HG03175 (cell line): Measurements from ENCODE around the gene HPS6.
"Not testable (repeated sequence)": the region's sequence is repeated elsewhere in the genome, so short reads cannot be mapped to it uniquely, and the experiment has no call there.

Experiments used
- ATAC-seq: cut with Tn5 transposase; IDR thresholded peaks from one replicate; pipeline ENCODE4 v1.9.1; 2021; ENCODE audit warnings: mild to moderate bottlenecking, moderate library complexity; ENCODE audit not compliant: unreplicated experiment

The HPS6 gene

GRCh38 chr10:102064868-102065560 is at the start of gene HPS6:
Gene HPS6 (plus strand): TSS chr10:102065349. CDS start chr10:102065475, 126 bp downstream.
- peak; percentile 96 for ATAC-seq

- ATAC-seq, result no peak
These were observed 48.7 kb upstream of the HPS6 start for GRCh38 chr10:102016416-102016815.

GRCh38 chr10:102017295-102017694 is 47.9 kb upstream of the HPS6 start:
- ATAC-seq, result no peak

- ATAC-seq, result no peak
These were observed 44.2 kb upstream of the HPS6 start for GRCh38 chr10:102020938-102021337.

- ATAC-seq, result no peak
These were observed 40.4 kb upstream of the HPS6 start for GRCh38 chr10:102024799-102025198.

- ATAC-seq, result no peak
These were observed 37.9 kb upstream of the HPS6 start for GRCh38 chr10:102027261-102027660.

GRCh38 chr10:102033787-102034186 is 31.4 kb upstream of the HPS6 start:
- no peak for ATAC-seq

- ATAC-seq, result not testable (repeated sequence)
These were observed 29.3 kb upstream of the HPS6 start for GRCh38 chr10:102035807-102036206.

- no peak for ATAC-seq
These were observed 26.7 kb upstream of the HPS6 start for GRCh38 chr10:102038410-102038809.

GRCh38 chr10:102040305-102041050 is 24.7 kb upstream of the HPS6 start:
- no peak for ATAC-seq

- no peak for ATAC-seq
These were observed 19.9 kb upstream of the HPS6 start for GRCh38 chr10:102045292-102045691.

GRCh38 chr10:102046095-102046494 is 19.1 kb upstream of the HPS6 start:
- no peak for ATAC-seq

GRCh38 chr10:102054881-102055646 is 10.1 kb upstream of the HPS6 start:
- ATAC-seq, result not testable (repeated sequence)

GRCh38 chr10:102055647-102056419 is 9.3 kb upstream of the HPS6 start, which contains the start of gene ARMH3:
Gene ARMH3 (minus strand): TSS chr10:102056173. CDS start chr10:102040114, 16,059 bp downstream.
- peak; percentile 98 for ATAC-seq

- ATAC-seq, result no peak
These were observed 5.2 kb upstream of the HPS6 start for GRCh38 chr10:102059987-102060386.

GRCh38 chr10:102064503-102064867 is 664 bp upstream of the HPS6 start:
- no peak for ATAC-seq

- ATAC-seq, result peak; percentile 31
These were observed 631 bp downstream of the HPS6 start for GRCh38 chr10:102065561-102066398.

GRCh38 chr10:102066399-102067088 is 1.4 kb downstream of the HPS6 start:
- no peak for ATAC-seq
